ENCODE data around the gene KIRREL3.

KIRREL3 gene

GRCh38 chr11:127037596-127037995, 37.0 kb upstream of the KIRREL3 start:
- no peak for DNase-seq (ENCODE audit: low read depth, low spot score)
- no peak overlapping the region for H3K4me3 ChIP-seq (ENCODE audit: low read depth, low read length)
- in situ Hi-C loops (cut with HindIII; ENCODE audit: low sequenced_read_pairs), result no loop called here
- TF ChIP-seq CTCF (IDR thresholded peaks at IDR 0.05; ENCODE audit: low read depth, low read length), result no peak

- TF ChIP-seq CTCF (IDR thresholded peaks at IDR 0.05; ENCODE audit: low read depth, low read length), result no peak
- DNase-seq (ENCODE audit: low read depth, low spot score), result no peak
- in situ Hi-C loops (cut with HindIII; ENCODE audit: low sequenced_read_pairs), result no loop called here
- no peak overlapping the region for H3K4me3 ChIP-seq (ENCODE audit: low read depth, low read length)
Observed at GRCh38 chr11:127037001-127037400, 36.4 kb upstream of the KIRREL3 start.

GRCh38 chr11:127035824-127036223, 35.3 kb upstream of the KIRREL3 start:
- DNase-seq (ENCODE audit: low read depth, low spot score), result no peak
- in situ Hi-C loops (cut with HindIII; ENCODE audit: low sequenced_read_pairs), result no loop called here
- H3K4me3 ChIP-seq (ENCODE audit: low read depth, low read length), result no peak overlapping the region
- TF ChIP-seq CTCF (IDR thresholded peaks at IDR 0.05; ENCODE audit: low read depth, low read length), result no peak

GRCh38 chr11:127034973-127035372, 34.4 kb upstream of the KIRREL3 start:
- no peak overlapping the region for H3K4me3 ChIP-seq (ENCODE audit: low read depth, low read length)
- TF ChIP-seq CTCF (IDR thresholded peaks at IDR 0.05; ENCODE audit: low read depth, low read length), result no peak
- no peak for DNase-seq (ENCODE audit: low read depth, low spot score)
- in situ Hi-C loops (cut with HindIII; ENCODE audit: low sequenced_read_pairs), result no loop called here

GRCh38 chr11:127028648-127029047, 28.1 kb upstream of the KIRREL3 start:
- in situ Hi-C loops (cut with HindIII; ENCODE audit: low sequenced_read_pairs), result no loop called here

GRCh38 chr11:127027789-127028188, 27.2 kb upstream of the KIRREL3 start:
- no peak for DNase-seq (ENCODE audit: low read depth, low spot score)
- in situ Hi-C loops (cut with HindIII; ENCODE audit: low sequenced_read_pairs), result no loop called here
- no peak for TF ChIP-seq CTCF (IDR thresholded peaks at IDR 0.05; ENCODE audit: low read depth, low read length)
- no peak overlapping the region for H3K4me3 ChIP-seq (ENCODE audit: low read depth, low read length)

More at GRCh38 chr11:127028648-127029047, 28.1 kb upstream of the KIRREL3 start:
- TF ChIP-seq CTCF (IDR thresholded peaks at IDR 0.05; ENCODE audit: low read depth, low read length), result no peak
- H3K4me3 ChIP-seq (ENCODE audit: low read depth, low read length), result no peak overlapping the region
- DNase-seq (ENCODE audit: low read depth, low spot score), result no peak

- TF ChIP-seq CTCF (IDR thresholded peaks at IDR 0.05; ENCODE audit: low read depth, low read length), result no peak
- in situ Hi-C loops (cut with HindIII; ENCODE audit: low sequenced_read_pairs), result no loop called here
- no peak for DNase-seq (ENCODE audit: low read depth, low spot score)
- no peak overlapping the region for H3K4me3 ChIP-seq (ENCODE audit: low read depth, low read length)
Observed at GRCh38 chr11:127027000-127027399, 26.4 kb upstream of the KIRREL3 start.

Data from astrocyte of the spinal cord (primary cell).